Uterus (tissue), 2 donors: ENCODE data around the gene SIK1.
"Not testable (repeated sequence)": the region's sequence is repeated elsewhere in the genome, so short reads cannot be mapped to it uniquely, and the experiment has no call there.

Experiments
- CTCF ChIP-seq, 4 experiments: fragments of 200-600 bp in 2 of 4; fragments of 450-650 bp in 2 of 4; sonication (generic) in 2 of 4; IDR thresholded peaks; one replicate each; pipeline ENCODE4 v1.5.1; 2016 to 2019; ENCODE audit warnings: antibody characterized with exemption in 4 of 4, mild to moderate bottlenecking in 2 of 4, moderate library complexity in 1 of 4
- POLR2A ChIP-seq, 2 donors: fragments of 450-650 bp; IDR thresholded peaks; one replicate each; pipeline ENCODE4 v1.6.1; 2016; ENCODE audit warnings: antibody characterized with exemption in 2 of 2, mild to moderate bottlenecking in 1 of 2, moderate library complexity in 1 of 2

DNA sequence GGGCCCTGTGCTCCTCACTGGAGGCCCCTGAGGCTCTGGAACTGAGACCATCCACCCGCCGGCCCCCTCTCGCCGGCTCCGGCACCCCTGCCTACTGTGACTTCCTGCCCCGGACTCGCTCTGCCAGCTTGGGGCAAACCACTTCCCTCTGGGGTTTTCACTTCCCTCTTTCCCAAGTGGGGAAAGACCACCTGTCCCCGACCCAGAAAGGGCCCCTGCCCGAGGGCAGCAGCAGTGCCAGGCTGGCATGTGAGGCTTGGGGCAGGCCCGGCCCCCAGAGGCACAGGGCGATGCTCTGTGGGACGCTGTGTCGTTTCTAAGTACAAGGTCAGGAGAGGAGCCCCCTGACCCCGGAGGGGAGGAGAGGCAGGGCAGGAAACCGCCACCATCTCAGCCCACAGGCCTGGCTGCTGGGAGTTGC, 27.3 kb downstream of the SIK1 start:
- not testable (repeated sequence) for TF ChIP-seq POLR2A, CTCF (IDR thresholded peaks at IDR 0.05)
